HEK293 (cell line): ENCODE measurements around the gene TIMM50.

Experiments
- HOXA7 ChIP-seq: sonication (generic); formaldehyde crosslinking; IDR thresholded peaks from 2 replicates; pipeline ENCODE4 v1.8.1; 2022; ENCODE audit warnings: missing genetic modification reagents, borderline replicate concordance
- HOXC10 ChIP-seq: sonication (generic); formaldehyde crosslinking; IDR thresholded peaks from 2 replicates; pipeline ENCODE4 v1.8.1; 2023; ENCODE audit warnings: mild to moderate bottlenecking, missing genetic modification reagents
- HOXD13 ChIP-seq: sonication (generic); formaldehyde crosslinking; IDR thresholded peaks from 2 replicates; pipeline ENCODE4 v1.8.0; 2022; ENCODE audit warnings: missing genetic modification reagents, borderline replicate concordance
- KLF10 ChIP-seq: fragments of 450-650 bp; IDR thresholded peaks from 2 replicates; pipeline ENCODE4 v1.5.1; 2018; ENCODE audit warnings: missing biosample characterization, mild to moderate bottlenecking, missing genetic modification characterization
- KLF16 ChIP-seq: fragments of 450-650 bp; formaldehyde crosslinking; IDR thresholded peaks from 2 replicates; pipeline ENCODE4 v1.5.1; 2017; ENCODE audit warnings: missing biosample characterization, missing genetic modification characterization
- KLF7 ChIP-seq: fragments of 450-650 bp; formaldehyde crosslinking; IDR thresholded peaks from 2 replicates; pipeline ENCODE4 v1.5.1; 2016; ENCODE audit warnings: missing biosample characterization, missing genetic modification characterization, borderline replicate concordance
- SALL2 ChIP-seq: fragments of 450-650 bp; formaldehyde crosslinking; IDR thresholded peaks from 2 replicates; pipeline ENCODE4 v1.5.0; 2017; ENCODE audit warnings: missing biosample characterization, mild to moderate bottlenecking, missing genetic modification characterization, borderline replicate concordance
- SCRT1 ChIP-seq: fragments of 450-650 bp; formaldehyde crosslinking; IDR thresholded peaks from 2 replicates; pipeline ENCODE4 v1.5.1; 2016; ENCODE audit warnings: missing biosample characterization, missing genetic modification characterization, borderline replicate concordance
- SETDB1 ChIP-seq: IDR thresholded peaks from one replicate; pipeline ENCODE4 v1.6.1; 2017; ENCODE audit warnings: mild to moderate bottlenecking, low read length, moderate library complexity, mixed read lengths; ENCODE audit not compliant: insufficient read length
- TCF7L2 ChIP-seq: IDR thresholded peaks from 2 replicates; pipeline ENCODE4 v1.6.1; 2011; ENCODE audit warnings: low read depth, mild to moderate bottlenecking, inconsistent platforms, low read length, moderate library complexity, borderline replicate concordance
- ZNF121 ChIP-seq: fragments of 450-650 bp; formaldehyde crosslinking; IDR thresholded peaks from 2 replicates; pipeline ENCODE4 v1.5.1; 2016; ENCODE audit warnings: missing biosample characterization, missing genetic modification characterization
- ZNF24 ChIP-seq: fragments of 450-650 bp; formaldehyde crosslinking; IDR thresholded peaks from 2 replicates; pipeline ENCODE4 v1.5.1; 2016; ENCODE audit warnings: missing biosample characterization, missing genetic modification characterization
- ZNF324 ChIP-seq: fragments of 450-650 bp; formaldehyde crosslinking; IDR thresholded peaks from 2 replicates; pipeline ENCODE4 v1.5.1; 2016; ENCODE audit warnings: missing biosample characterization, missing genetic modification characterization
- ZNF366 ChIP-seq: fragments of 450-650 bp; formaldehyde crosslinking; conservative IDR thresholded peaks from 2 replicates; pipeline ENCODE4 v1.5.1; 2016; ENCODE audit warnings: missing biosample characterization, missing genetic modification characterization
- ZNF544 ChIP-seq: fragments of 450-650 bp; formaldehyde crosslinking; IDR thresholded peaks from 2 replicates; pipeline ENCODE4 v1.5.0; 2017; ENCODE audit warnings: missing biosample characterization, missing genetic modification characterization
- ZNF549 ChIP-seq: fragments of 450-650 bp; IDR thresholded peaks from 2 replicates; pipeline ENCODE4 v1.5.1; 2018; ENCODE audit warnings: missing biosample characterization, missing genetic modification characterization, mild to moderate bottlenecking, inconsistent platforms, moderate library complexity
- ZNF600 ChIP-seq: fragments of 450-650 bp; formaldehyde crosslinking; IDR thresholded peaks from 2 replicates; pipeline ENCODE4 v1.5.1; 2016; ENCODE audit warnings: missing biosample characterization, missing genetic modification characterization
- ZNF660 ChIP-seq: fragments of 450-650 bp; IDR thresholded peaks from 2 replicates; pipeline ENCODE4 v1.5.1; 2018; ENCODE audit warnings: missing biosample characterization, mild to moderate bottlenecking, missing genetic modification characterization
- ZNF701 ChIP-seq: fragments of 450-650 bp; formaldehyde crosslinking; IDR thresholded peaks from 2 replicates; pipeline ENCODE4 v1.5.1; 2016; ENCODE audit warnings: missing biosample characterization, missing genetic modification characterization
- ZNF76 ChIP-seq: fragments of 450-650 bp; formaldehyde crosslinking; IDR thresholded peaks from 2 replicates; pipeline ENCODE4; 2016; ENCODE audit warnings: low read depth, missing biosample characterization, missing genetic modification characterization, borderline replicate concordance
- ZNF768 ChIP-seq: fragments of 450-650 bp; formaldehyde crosslinking; IDR thresholded peaks from 2 replicates; pipeline ENCODE4 v1.5.1; 2018; ENCODE audit warnings: missing biosample characterization, mild to moderate bottlenecking, missing genetic modification characterization
- ZNF785 ChIP-seq: fragments of 450-650 bp; formaldehyde crosslinking; IDR thresholded peaks from 2 replicates; pipeline ENCODE4 v1.5.1; 2016; ENCODE audit warnings: missing biosample characterization, missing genetic modification characterization
- TF ChIP-seq, protein P1 (sequence below): fragments of 450-650 bp; formaldehyde crosslinking; IDR thresholded peaks from 2 replicates; pipeline ENCODE4 v1.5.1; 2016; ENCODE audit warnings: missing biosample characterization, missing genetic modification characterization, borderline replicate concordance
- TF ChIP-seq, protein P2 (sequence below): fragments of 450-650 bp; formaldehyde crosslinking; IDR thresholded peaks from 2 replicates; pipeline ENCODE4 v1.5.0; 2017; ENCODE audit warnings: missing biosample characterization, missing genetic modification characterization, borderline replicate concordance
- TF ChIP-seq, protein P3 (sequence below): fragments of 450-650 bp; formaldehyde crosslinking; IDR thresholded peaks from 2 replicates; pipeline ENCODE4 v1.5.1; 2017; ENCODE audit warnings: missing biosample characterization, missing genetic modification characterization
- TF ChIP-seq, protein P4 (sequence below): sonication (generic); formaldehyde crosslinking; IDR thresholded peaks from 2 replicates; pipeline ENCODE4 v1.8.1; 2022; ENCODE audit warnings: mild to moderate bottlenecking, moderate library complexity, missing genetic modification reagents
- TF ChIP-seq, protein P5 (sequence below): fragments of 450-650 bp; formaldehyde crosslinking; IDR thresholded peaks from 2 replicates; pipeline ENCODE4 v1.5.1; 2016; ENCODE audit warnings: missing biosample characterization, missing genetic modification characterization, low read depth

TIMM50 gene

DNA sequence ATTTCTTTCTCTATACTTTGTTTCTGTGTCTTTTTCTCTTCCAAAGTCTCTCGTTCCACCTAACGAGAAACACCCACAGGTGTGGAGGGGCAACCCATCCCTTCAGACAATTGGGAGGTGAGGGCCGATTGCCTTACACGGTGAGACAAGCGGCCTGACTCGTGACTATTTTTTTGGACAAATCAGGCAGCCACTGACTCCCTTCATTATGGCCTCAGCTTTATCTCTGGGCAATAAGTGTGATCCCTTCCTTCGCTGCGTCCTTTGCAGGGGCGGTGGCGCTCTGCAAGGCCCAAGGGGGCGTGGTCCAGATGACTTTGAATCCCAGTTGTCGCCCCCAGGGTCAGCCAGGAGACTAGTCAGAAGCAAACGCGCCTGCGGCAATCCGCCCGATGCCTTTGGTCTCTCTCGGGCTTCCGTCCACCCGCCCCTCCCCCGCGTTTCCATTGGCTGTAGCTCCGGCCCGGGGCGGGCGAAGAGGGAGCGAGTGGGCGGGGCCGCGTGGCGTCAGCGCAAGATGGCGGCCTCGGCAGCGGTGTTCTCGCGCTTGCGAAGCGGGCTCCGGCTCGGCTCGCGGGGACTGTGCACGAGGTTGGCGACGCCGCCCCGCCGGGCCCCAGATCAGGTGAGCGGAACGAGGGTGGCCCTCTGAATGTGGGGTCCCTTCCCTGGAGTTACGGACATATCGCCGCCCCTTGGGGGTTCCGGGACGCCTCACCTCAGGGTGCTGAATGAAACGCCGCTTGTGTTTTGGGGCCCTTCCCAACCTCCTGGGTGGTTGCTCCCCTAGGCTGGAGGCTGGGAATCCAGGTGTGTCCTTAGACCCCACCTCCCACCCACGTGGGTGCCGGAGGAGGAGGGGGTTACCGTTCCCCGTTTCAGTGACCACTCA is at the start of gene TIMM50 (continued):
- TF ChIP-seq, protein P1, sequence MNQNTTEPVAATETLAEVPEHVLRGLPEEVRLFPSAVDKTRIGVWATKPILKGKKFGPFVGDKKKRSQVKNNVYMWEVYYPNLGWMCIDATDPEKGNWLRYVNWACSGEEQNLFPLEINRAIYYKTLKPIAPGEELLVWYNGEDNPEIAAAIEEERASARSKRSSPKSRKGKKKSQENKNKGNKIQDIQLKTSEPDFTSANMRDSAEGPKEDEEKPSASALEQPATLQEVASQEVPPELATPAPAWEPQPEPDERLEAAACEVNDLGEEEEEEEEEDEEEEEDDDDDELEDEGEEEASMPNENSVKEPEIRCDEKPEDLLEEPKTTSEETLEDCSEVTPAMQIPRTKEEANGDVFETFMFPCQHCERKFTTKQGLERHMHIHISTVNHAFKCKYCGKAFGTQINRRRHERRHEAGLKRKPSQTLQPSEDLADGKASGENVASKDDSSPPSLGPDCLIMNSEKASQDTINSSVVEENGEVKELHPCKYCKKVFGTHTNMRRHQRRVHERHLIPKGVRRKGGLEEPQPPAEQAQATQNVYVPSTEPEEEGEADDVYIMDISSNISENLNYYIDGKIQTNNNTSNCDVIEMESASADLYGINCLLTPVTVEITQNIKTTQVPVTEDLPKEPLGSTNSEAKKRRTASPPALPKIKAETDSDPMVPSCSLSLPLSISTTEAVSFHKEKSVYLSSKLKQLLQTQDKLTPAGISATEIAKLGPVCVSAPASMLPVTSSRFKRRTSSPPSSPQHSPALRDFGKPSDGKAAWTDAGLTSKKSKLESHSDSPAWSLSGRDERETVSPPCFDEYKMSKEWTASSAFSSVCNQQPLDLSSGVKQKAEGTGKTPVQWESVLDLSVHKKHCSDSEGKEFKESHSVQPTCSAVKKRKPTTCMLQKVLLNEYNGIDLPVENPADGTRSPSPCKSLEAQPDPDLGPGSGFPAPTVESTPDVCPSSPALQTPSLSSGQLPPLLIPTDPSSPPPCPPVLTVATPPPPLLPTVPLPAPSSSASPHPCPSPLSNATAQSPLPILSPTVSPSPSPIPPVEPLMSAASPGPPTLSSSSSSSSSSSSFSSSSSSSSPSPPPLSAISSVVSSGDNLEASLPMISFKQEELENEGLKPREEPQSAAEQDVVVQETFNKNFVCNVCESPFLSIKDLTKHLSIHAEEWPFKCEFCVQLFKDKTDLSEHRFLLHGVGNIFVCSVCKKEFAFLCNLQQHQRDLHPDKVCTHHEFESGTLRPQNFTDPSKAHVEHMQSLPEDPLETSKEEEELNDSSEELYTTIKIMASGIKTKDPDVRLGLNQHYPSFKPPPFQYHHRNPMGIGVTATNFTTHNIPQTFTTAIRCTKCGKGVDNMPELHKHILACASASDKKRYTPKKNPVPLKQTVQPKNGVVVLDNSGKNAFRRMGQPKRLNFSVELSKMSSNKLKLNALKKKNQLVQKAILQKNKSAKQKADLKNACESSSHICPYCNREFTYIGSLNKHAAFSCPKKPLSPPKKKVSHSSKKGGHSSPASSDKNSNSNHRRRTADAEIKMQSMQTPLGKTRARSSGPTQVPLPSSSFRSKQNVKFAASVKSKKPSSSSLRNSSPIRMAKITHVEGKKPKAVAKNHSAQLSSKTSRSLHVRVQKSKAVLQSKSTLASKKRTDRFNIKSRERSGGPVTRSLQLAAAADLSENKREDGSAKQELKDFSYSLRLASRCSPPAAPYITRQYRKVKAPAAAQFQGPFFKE (tag by site-specific recombination), result no peak
- TF ChIP-seq TCF7L2, result no peak
- peak; percentile 75; the same call in 1 of the 2 replicates for TF ChIP-seq SCRT1 (tag by site-specific recombination)
- no peak for TF ChIP-seq ZNF701 (tag by site-specific recombination)
- TF ChIP-seq, protein P2, sequence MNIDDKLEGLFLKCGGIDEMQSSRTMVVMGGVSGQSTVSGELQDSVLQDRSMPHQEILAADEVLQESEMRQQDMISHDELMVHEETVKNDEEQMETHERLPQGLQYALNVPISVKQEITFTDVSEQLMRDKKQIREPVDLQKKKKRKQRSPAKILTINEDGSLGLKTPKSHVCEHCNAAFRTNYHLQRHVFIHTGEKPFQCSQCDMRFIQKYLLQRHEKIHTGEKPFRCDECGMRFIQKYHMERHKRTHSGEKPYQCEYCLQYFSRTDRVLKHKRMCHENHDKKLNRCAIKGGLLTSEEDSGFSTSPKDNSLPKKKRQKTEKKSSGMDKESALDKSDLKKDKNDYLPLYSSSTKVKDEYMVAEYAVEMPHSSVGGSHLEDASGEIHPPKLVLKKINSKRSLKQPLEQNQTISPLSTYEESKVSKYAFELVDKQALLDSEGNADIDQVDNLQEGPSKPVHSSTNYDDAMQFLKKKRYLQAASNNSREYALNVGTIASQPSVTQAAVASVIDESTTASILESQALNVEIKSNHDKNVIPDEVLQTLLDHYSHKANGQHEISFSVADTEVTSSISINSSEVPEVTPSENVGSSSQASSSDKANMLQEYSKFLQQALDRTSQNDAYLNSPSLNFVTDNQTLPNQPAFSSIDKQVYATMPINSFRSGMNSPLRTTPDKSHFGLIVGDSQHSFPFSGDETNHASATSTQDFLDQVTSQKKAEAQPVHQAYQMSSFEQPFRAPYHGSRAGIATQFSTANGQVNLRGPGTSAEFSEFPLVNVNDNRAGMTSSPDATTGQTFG (tag by site-specific recombination), result no peak
- no peak for TF ChIP-seq ZNF121 (tag by site-specific recombination)
- TF ChIP-seq ZNF660 (tag by site-specific recombination), result peak; percentile 96
- no peak for TF ChIP-seq HOXA7 (CRISPR knock-in tag)
- 0 out of 2 replicates have a peak, but pooled peaks have one; percentile 35 for TF ChIP-seq ZNF600
- TF ChIP-seq ZNF768 (tag by site-specific recombination), result no peak
- peak; percentile 91 for TF ChIP-seq ZNF366 (tag by site-specific recombination)
- TF ChIP-seq ZNF544 (tag by site-specific recombination), result no peak
- peak; percentile 95 for TF ChIP-seq KLF10 (tag by site-specific recombination)
- no peak for TF ChIP-seq SETDB1
- TF ChIP-seq KLF16 (tag by site-specific recombination), result peak; percentile 98
- TF ChIP-seq KLF7 (tag by site-specific recombination), result peak; percentile 80
- TF ChIP-seq ZNF24, result peak; percentile 97
- 0 out of 2 replicates have a peak, but pooled peaks have one; percentile 8 for TF ChIP-seq ZNF785 (tag by site-specific recombination)
- peak; percentile 55; the same call in 1 of the 2 replicates for TF ChIP-seq ZNF76 (tag by site-specific recombination)
- TF ChIP-seq, protein P3, sequence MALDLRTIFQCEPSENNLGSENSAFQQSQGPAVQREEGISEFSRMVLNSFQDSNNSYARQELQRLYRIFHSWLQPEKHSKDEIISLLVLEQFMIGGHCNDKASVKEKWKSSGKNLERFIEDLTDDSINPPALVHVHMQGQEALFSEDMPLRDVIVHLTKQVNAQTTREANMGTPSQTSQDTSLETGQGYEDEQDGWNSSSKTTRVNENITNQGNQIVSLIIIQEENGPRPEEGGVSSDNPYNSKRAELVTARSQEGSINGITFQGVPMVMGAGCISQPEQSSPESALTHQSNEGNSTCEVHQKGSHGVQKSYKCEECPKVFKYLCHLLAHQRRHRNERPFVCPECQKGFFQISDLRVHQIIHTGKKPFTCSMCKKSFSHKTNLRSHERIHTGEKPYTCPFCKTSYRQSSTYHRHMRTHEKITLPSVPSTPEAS (tag by site-specific recombination), result no peak; the same call in 1 of the 2 replicates
- TF ChIP-seq HOXD13, result no peak
- TF ChIP-seq, protein P4, sequence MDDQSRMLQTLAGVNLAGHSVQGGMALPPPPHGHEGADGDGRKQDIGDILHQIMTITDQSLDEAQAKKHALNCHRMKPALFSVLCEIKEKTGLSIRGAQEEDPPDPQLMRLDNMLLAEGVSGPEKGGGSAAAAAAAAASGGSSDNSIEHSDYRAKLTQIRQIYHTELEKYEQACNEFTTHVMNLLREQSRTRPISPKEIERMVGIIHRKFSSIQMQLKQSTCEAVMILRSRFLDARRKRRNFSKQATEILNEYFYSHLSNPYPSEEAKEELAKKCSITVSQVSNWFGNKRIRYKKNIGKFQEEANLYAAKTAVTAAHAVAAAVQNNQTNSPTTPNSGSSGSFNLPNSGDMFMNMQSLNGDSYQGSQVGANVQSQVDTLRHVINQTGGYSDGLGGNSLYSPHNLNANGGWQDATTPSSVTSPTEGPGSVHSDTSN (CRISPR knock-in tag), result peak; percentile 45; the same call in 1 of the 2 replicates
- no peak for TF ChIP-seq SALL2
- peak; percentile 15; the same call in 1 of the 2 replicates for TF ChIP-seq ZNF324 (tag by site-specific recombination)
- TF ChIP-seq, protein P5, sequence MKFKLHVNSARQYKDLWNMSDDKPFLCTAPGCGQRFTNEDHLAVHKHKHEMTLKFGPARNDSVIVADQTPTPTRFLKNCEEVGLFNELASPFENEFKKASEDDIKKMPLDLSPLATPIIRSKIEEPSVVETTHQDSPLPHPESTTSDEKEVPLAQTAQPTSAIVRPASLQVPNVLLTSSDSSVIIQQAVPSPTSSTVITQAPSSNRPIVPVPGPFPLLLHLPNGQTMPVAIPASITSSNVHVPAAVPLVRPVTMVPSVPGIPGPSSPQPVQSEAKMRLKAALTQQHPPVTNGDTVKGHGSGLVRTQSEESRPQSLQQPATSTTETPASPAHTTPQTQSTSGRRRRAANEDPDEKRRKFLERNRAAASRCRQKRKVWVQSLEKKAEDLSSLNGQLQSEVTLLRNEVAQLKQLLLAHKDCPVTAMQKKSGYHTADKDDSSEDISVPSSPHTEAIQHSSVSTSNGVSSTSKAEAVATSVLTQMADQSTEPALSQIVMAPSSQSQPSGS (tag by site-specific recombination), result peak; percentile 39; the same call in 1 of the 2 replicates
- no peak for TF ChIP-seq ZNF549
- no peak for TF ChIP-seq HOXC10 (CRISPR knock-in tag)
